Anterior cingulate cortex (tissue), 58 donors: Measurements from ENCODE around the gene MMUT.
"Not testable (repeated sequence)": the region's sequence is repeated elsewhere in the genome, so short reads cannot be mapped to it uniquely, and the experiment has no call there.

ENCODE experiments used
- DNase-seq, 58 donors: peaks; one replicate each; lab custom pipeline; 2025; lab: John Stamatoyannopoulos, UW

The MMUT gene

GRCh38 chr6:49462927-49463611, at the start of gene MMUT, which contains the start of gene CENPQ:
Gene MMUT, minus strand, starts transcription at chr6:49463253. Its CDS starts 3,787 bp downstream, at chr6:49459466.
Gene CENPQ, plus strand, starts transcription at chr6:49463370. Its CDS starts 6,807 bp downstream, at chr6:49470177.
- DNase-seq: peak; percentile 66 to 97 (median 90)

DNA sequence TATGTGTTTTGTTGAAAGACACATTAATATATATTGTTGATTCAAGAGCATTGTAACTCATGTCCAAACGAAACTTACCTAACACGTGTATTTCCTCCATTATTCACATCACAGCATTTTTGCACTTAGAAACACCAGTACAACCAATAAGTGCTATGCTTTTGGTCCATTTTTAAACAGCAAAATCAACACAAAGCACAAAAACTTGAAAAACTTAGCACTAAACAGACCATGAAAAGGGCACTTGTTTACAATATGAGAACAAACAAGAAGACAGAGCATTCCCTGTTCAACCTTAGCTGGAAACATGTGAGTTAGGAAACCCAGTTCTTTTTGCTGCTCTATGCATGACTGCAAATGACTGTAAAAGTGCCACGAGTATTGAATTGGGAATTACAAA, 46.3 kb upstream of the MMUT start:
- no peak for DNase-seq

- DNase-seq: no peak
These were observed 43.6 kb upstream of the MMUT start for GRCh38 chr6:49506569-49507111.

- no peak for DNase-seq
These were observed 41.6 kb upstream of the MMUT start for GRCh38 chr6:49504666-49505065.

DNA sequence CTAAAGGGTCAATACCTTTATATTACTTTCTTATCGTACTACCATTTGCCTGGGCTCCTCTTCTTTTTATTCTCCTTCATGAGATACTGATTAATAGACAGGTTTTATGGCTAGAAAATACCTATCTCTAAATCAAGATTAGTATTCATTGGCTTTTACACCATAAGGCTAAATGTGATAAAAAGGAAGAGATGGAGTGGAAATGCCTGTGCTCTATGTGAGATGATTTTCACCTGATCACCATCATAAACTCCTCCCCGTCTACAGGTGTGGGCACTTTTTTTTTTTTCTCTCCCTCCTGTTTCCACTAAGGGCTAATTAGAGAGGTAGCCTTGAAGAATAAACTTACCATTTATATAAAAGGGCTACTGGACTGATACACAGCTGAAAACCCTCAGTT, 36.6 kb upstream of the MMUT start, which contains the start of gene GLYATL3:
Gene GLYATL3 (plus strand): TSS at position 301 of the 400 bp plus-strand sequence. CDS start 12,068 bp downstream, outside the sequence.
- DNase-seq: no peak

GRCh38 chr6:49499126-49499525, 36.1 kb upstream of the MMUT start:
- no peak for DNase-seq

DNA sequence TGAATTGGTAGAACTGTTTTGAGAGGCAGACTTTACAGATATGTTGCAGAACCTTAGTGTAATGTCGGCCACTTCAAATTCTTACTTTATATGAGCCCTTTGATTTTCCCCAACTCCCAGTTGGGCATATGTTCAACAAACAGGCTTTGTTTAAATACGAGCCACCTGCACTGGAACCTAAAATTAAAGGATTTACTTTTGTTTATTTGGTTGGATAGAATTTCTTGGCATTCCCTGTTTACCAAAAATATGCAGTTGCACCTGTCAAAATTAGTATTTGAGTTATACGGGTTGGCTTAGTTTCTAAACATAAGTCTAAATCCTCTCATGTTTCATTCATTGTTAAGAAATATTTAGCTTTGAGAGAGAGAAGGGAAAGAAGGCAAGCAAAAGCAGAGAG, 34.3 kb upstream of the MMUT start:
- no peak for DNase-seq

- DNase-seq: no peak
These were observed 27.6 kb upstream of the MMUT start for GRCh38 chr6:49490633-49491032.

GRCh38 chr6:49483380-49483779, 20.3 kb upstream of the MMUT start:
- DNase-seq: not testable (repeated sequence)

- not testable (repeated sequence) for DNase-seq
These were observed 18.8 kb upstream of the MMUT start for GRCh38 chr6:49481846-49482245.

GRCh38 chr6:49479308-49479970, 16.4 kb upstream of the MMUT start:
- DNase-seq: no peak

DNA sequence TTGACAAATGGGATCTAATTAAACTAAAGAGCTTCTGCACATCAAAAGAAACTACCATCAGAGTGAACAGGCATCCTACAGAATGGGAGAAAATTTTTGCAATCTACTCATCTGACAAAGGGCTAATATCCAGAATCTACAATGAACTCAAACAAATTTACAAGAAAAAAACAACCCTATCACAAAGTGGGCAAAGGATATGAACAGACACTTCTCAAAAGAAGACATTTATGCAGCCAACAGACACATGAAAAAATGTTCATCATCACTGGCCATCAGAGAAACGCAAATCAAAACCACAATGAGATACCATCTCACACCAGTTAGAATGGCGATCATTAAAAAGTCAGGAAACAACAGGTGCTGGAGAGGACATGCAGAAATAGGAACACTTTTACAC, 13.5 kb upstream of the MMUT start:
- not testable (repeated sequence) for DNase-seq

DNA sequence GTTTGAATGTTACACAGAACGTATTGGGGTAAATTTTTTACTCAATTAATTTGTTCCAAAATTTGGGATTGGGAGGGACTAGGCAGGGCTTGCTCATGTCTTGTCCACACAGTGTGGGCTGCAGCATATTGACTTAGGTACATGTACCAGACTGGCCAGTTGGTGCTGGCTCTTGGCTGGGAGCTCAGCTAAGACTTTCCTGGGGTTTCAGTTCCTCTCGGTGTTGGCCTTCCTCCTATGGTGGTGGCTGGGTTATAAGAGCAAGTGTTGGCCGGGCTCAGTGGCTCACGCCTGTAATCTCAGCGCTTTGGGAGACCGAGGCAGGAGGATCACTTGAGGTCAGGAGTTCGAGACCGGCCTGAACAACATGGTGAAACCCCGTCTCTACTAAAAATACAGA, 5.0 kb upstream of the MMUT start:
- no peak for DNase-seq

- DNase-seq: no peak
These were observed 1.6 kb upstream of the MMUT start for GRCh38 chr6:49464691-49465090.

DNA sequence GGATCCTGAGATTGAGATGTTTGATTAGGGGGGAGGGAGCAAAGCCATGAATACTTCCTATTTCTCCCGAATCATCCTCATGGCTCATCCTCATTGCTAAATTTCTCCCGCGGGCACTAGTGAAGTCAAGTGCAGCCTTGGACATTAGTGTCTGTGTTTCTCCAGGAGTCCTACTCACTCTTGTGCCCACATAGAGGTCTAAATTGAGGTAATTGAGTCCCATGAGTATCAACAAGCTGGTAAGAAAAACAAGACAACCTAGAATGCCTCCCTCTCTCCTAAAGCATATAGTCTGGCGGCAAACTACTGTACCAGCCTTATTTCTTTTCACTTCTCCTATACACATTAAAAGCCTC, 537 bp upstream of the MMUT start:
- DNase-seq: no peak

- peak in 1 of 58 donors; percentile 21 for DNase-seq
These were observed 490 bp downstream of the MMUT start for GRCh38 chr6:49462599-49462926.

- no peak for DNase-seq
These were observed 982 bp downstream of the MMUT start for GRCh38 chr6:49462071-49462470.

GRCh38 chr6:49457771-49458170, 5.3 kb downstream of the MMUT start:
- no peak for DNase-seq

DNA sequence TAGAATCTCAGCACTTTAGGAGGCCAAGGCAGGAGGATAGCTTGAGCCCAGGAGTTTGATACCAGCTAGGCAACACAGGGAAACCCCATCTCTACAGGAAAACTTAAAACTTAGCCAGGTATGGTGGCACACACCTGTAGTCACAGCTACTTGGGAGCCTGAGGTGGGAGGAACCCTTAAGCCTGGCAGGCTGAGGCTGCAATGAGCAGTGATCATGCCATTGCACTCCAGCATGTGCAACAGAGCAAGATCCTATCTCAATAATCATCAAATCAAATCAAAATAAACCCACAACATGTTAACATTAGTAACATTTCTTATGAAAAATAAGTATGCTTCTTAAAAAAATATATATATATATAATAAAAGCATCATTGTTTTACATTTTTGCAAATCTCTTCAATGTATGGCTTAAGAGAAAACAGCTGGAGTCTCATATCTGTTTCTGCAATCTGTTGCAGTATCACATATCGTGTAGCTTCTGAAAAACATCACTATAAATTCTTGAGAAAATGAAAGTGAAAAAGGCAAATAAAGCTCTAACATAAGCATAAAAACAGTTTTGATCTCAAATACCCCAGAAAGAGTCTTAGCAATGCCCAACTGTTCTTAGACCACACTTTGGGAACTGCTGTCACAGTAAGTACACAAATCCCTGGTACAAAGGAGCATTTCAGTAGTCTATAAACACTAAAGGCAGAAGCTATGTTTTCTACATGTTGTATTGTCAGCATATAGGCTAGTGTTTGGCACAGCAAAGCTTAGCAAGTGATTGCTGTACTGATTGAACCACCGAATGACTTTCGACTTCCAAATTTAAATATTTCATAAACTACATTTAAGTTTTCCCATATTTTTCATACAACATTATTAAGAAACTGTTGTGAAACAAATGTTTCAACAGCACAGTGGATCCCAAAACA, 8.0 kb downstream of the MMUT start:
- no peak for DNase-seq

DNA sequence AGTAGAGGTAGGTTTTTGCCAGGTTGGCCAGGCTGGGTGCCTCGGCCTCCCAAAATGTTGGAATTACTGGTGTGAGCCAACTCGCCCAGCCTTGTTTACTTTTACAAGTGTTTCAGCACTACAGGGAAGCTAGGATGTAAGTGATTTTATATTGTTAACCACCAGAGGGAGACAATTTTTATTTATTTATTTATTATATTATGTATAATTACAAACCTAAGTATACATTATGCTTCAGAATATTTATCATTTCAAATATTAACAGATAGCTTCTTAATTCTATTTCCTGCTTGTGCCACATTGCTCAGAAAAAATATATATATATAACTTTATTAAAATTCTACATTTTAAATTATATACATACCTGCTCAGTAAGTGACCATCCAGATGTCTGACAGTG, 9.8 kb downstream of the MMUT start:
- DNase-seq: no peak

DNA sequence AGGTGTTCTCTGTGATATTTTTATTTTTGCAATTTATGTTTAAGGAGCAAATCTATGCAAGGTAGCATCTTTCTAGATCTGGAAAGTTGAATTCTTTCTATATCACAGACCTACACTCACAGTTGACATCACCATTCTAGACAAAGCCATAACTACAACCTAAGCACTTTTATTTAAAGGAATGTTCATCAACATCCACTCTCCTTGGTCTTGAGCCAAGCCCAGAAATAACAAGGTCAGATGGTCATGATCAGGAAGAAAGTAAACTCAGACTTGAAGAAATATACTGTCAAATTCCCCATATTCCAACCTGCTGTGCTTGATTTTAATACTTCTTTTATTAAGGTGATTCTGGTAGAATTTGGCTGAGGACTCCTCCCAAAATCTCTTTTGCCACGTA, 32.2 kb downstream of the MMUT start:
- no peak for DNase-seq
